Activated CD8-positive, alpha-beta memory T cell treated with anti-CD3 and anti-CD28 coated beads for 48 hours (primary cell): ENCODE measurements around the gene PDLIM7.

ENCODE experiments used
- DNase-seq, 3 experiments: peaks; one replicate each; pipeline ENCODE4 v3.0.0-alpha.2; 2020; ENCODE audit warnings: low read depth in 2 of 3, low spot score in 2 of 3

PDLIM7 gene

DNA sequence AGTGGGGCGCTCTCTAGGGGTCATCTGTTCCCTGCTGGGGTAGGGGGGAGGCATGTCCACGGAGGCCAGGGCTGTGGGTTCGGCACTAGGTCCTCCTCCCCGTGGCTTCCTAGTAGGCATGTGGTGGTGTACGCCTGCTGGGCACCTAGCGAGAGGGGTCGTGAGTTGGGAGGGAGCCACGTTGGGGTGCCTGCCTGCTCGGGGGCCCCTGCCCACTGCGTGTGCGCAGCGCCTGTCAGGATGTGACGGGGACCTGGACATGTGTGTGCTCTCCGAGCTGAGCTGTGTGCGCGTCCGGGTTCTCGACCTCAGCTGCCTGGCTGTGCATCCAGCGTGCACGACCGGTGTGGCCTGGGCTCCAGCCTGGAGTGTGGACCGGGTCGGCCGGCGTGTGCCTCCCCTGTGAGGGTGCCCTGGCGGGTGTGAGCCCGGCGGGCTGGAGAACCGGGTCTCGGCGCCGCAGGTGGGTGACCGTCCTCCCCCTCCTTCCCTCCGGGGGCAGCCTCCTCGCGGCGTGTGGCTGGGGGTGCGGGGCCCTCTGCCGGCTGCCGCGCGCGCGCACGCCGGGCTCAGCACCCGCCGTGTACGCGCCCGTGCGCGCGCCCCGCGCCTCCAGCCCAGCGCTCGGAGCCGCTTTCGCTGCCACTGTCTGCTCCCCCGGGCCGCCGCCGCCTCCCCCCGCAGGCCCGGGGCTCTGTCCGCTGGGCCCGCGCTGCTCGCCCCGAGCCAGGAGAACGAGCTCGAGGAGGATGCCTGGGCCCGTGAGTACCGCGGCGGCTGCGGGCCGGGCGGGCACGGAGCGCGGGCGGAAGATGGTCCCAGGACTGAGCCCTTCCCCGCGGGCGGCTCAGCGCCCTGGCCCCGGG lies 51.0 kb downstream of the PDLIM7 start, which contains the start of gene PRR7:
PRR7 (plus strand) TSS at position 615 of the 866 bp plus-strand sequence. CDS start 8,254 bp downstream, outside the sequence.
- DNase-seq: no peak

DNA sequence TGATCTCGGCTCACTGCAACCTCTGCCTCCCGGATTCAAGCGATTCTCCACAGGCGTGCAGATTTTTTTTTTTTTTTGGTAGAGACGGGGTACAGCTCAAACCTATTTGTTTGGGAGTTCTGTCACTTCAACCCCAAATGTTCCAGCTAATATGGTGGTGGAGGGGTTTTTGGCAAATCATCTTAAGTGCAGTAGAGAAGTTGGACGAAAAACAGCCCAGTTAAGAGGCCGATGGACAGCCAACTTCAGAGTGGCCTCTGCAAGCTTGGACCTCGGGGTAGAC lies 51.5 kb downstream of the PDLIM7 start:
- DNase-seq: no peak

DNA sequence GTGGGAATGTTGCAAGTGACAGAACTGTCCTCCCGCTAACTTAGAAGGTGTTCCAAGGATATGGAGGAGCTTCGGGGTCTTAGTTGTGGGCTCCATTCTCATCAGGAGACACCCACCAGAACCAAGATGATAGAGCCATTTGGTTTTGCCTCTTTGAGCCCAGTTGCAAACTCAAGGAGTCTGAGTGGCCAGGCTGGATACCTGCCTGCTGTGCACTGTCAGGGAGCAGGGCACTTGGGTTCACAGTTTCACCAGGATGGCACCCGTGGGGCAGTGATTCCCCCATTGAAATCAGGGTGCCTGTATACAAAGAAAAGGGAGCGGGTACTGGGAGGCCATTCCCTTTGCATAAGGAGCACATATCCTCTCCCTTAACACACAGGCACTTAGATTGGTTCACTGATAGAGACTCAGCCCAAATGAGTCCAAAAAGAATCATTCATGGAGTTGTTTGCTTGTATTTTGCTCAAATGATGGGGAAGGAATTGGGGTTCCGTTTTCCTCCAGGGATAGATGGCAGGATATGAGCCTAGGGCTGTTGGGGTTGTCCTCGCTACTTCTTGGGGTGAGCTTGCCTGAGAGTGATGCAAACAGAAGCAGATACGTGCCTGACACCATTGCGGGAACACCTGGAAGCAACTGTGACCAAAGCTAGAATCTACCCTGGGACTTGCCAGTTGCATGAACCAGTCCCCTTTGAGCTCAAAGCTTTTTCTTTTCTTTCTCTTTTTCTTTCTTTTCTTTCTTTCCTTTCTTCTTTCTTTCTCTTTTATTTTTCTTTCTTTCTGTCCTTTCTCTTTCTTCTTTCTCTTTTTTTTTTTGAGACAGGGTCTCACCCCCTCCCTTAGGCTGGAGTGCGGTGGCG lies 52.1 kb downstream of the PDLIM7 start:
- DNase-seq: no peak

GRCh38 chr5:177444106-177445051 lies 53.0 kb downstream of the PDLIM7 start:
- DNase-seq: no peak

- no peak for DNase-seq
Measured at GRCh38 chr5:177443144-177443983, 54.0 kb downstream of the PDLIM7 start.

DNA sequence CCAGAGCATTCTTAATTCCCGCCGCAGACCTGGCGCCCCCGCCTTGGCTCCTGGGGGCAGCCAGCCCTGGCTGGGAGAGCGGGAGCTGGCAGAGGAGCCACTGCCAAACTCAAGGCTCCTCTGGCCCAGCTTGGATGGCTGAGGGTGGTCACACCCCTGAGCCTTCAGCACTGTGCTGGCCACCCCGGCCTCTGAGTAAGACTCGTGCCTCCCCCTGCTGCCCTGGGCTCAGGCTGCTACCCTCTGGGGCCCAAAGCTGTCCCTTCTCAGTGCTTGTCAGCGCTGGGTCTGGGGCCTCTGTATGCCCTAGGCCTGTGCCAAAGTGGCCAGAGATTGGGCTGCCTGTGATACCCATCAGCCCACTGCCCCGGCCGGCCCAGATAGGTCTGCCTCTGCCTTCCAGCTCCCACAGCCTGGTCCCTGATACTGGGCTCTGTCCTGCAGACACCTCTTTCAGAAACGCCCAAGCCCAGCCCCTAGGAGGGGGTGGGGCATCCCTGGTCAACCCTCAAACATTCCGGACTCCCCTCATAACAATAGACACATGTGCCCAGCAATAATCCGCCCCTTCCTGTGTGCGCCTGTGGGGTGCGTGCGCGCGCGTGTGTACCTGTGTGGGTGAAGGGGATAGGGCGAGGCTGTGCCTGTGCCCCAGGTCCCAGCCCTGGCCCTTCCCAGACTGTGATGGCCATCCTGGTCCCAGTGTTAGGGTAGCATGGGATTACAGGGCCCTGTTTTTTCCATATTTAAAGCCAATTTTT lies 55.2 kb downstream of the PDLIM7 start:
- DNase-seq: no peak

GRCh38 chr5:177440990-177441780 lies 56.2 kb downstream of the PDLIM7 start:
- no peak for DNase-seq

GRCh38 chr5:177440211-177440989 lies 57.0 kb downstream of the PDLIM7 start:
- no peak for DNase-seq

GRCh38 chr5:177439518-177440053 lies 57.8 kb downstream of the PDLIM7 start:
- no peak for DNase-seq

DNA sequence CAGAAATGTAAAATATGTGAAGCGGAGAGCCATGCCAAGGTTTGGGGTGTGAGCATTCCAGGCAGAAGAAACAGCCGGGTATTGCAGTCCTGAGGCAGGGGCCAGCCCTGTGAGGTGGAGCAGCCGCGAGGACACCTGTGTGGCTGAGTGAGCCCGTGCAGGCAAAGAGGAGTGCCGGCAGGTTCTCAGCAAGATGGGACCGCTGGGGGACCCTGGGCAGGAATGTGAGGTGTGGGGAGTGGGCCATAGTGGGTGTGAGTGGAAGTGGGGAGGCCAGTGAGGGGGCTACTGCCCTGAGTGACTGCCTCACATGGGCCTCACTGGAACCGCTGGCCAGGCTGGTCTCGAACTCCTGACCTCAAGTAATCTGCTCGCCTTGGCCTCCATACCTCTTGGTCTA lies 58.9 kb downstream of the PDLIM7 start:
- DNase-seq: no peak

GRCh38 chr5:177437623-177438022 lies 59.8 kb downstream of the PDLIM7 start:
- DNase-seq: no peak

GRCh38 chr5:177435847-177436536 lies 61.4 kb downstream of the PDLIM7 start:
- DNase-seq: no peak

GRCh38 chr5:177434942-177435738 lies 62.3 kb downstream of the PDLIM7 start:
- DNase-seq: no peak

GRCh38 chr5:177434437-177434836 lies 63.0 kb downstream of the PDLIM7 start:
- no peak for DNase-seq

- no peak for DNase-seq
Measured at GRCh38 chr5:177433658-177434217, 63.7 kb downstream of the PDLIM7 start.
